HCT116 (cell line): Measurements from ENCODE around the gene IPO8. TPM values are rescaled to one million over a fixed set of nuclear protein-coding genes. Genes with fewer than 3 reads are reported as not detected.

Experiments
- ATAC-seq: fragments of 200-7000 bp; cut with Tn5 transposase; 2 replicates; pipeline ENCODE4 v1.9.1; 2020; ENCODE audit warnings: mild to moderate bottlenecking, moderate library complexity
- BruUV-seq: library from RNA; stranded (reverse); fragments of 400-500 nt; replicated peaks from 2 replicates; lab custom pipeline; 2021; lab: Mats Ljungman, UMichigan
- CTCF ChIA-PET: fragments of 300-600 bp; sonication (Branson Sonifier 250); formaldehyde crosslinking; loops from one replicate; lab custom pipeline; 2021; ENCODE audit warnings: antibody characterized with exemption; lab: Charles Lee
- POLR2A ChIA-PET: fragments of 300-600, 350-600 bp; sonication (Branson Sonifier 250); formaldehyde crosslinking; loops from one replicate; lab custom pipeline; 2021; ENCODE audit warnings: antibody characterized with exemption; lab: Charles Lee
- RAD21 ChIA-PET, 2 experiments: fragments of 300-600 bp; sonication (Branson Sonifier 250); formaldehyde crosslinking; loops; one replicate each; lab custom pipeline; 2023; ENCODE audit warnings: low total read pairs in 2 of 2; ENCODE audit not compliant: uncharacterized antibody in 2 of 2, unreplicated experiment in 2 of 2, low non-redundant PET in 1 of 2; lab: Charles Lee
- DNase-seq: peaks from one replicate; pipeline ENCODE4 v3.0.0-alpha.2; 2010; ENCODE audit warnings: low read depth, low spot score
- H2AFZ ChIP-seq: fragments of 200-600 bp; shearing (Covaris generic), sonication (generic); 2 replicates; pipeline ENCODE4 v1.6.1; 2017; ENCODE audit warnings: low read depth, mixed run types, mixed read lengths, antibody characterized with exemption, low read length; ENCODE audit not compliant: poor library complexity, severe bottlenecking
- H3K27ac ChIP-seq: 2 replicates; pipeline ENCODE4 v1.5.1; 2012; ENCODE audit warnings: low read depth, low read length
- H3K27me3 ChIP-seq: fragments of 200-600 bp; sonication (generic); 2 replicates; pipeline ENCODE4 v1.6.1; 2016; ENCODE audit warnings: mixed run types, low read length, mixed read lengths; ENCODE audit not compliant: insufficient read depth
- H3K36me3 ChIP-seq, 2 experiments: fragments of 200-500 bp in 1 of 2; fragments of 200-600 bp in 1 of 2; sonication (Bioruptor generic) in 1 of 2; sonication (generic) in 1 of 2; 2 replicates each; pipeline versions ENCODE4 v1.5.1 to v1.6.1; 2014 to 2016; ENCODE audit warnings: low read length in 2 of 2, inconsistent platforms in 1 of 2, mixed read lengths in 1 of 2, mixed run types in 1 of 2; ENCODE audit not compliant: insufficient read depth in 2 of 2, control insufficient read depth in 1 of 2
- H3K4me1 ChIP-seq, 2 experiments: fragments of 200-600 bp in 1 of 2; sonication (generic) in 1 of 2; 2 replicates each; pipeline versions ENCODE4 v1.5.1 to v1.6.1; 2012 to 2017; ENCODE audit warnings: low read length in 2 of 2, inconsistent platforms in 1 of 2, mild to moderate bottlenecking in 1 of 2, mixed read lengths in 1 of 2, mixed run types in 1 of 2, moderate library complexity in 1 of 2; ENCODE audit not compliant: insufficient read depth in 2 of 2, control insufficient read depth in 1 of 2
- H3K4me2 ChIP-seq: fragments of 200-600 bp; sonication (generic); 2 replicates; pipeline ENCODE4 v1.6.1; 2017; ENCODE audit warnings: mixed run types, low read length, mixed read lengths
- H3K4me3 ChIP-seq, 2 experiments: fragments of 200-600 bp in 1 of 2; sonication (generic) in 1 of 2; replicated peaks in 1 of 2; 2 replicates each; pipeline ENCODE4 v1.5.1; 2011 to 2016; ENCODE audit warnings: low read length in 2 of 2, control low read depth in 1 of 2, low read depth in 1 of 2, mild to moderate bottlenecking in 1 of 2, mixed read lengths in 1 of 2, mixed run types in 1 of 2
- H3K79me2 ChIP-seq: fragments of 200-600 bp; sonication (generic); 2 replicates; pipeline ENCODE4 v1.6.1; 2017; ENCODE audit warnings: mild to moderate bottlenecking, mixed run types, low read length, moderate library complexity, mixed read lengths; ENCODE audit not compliant: insufficient read depth
- H3K9ac ChIP-seq: fragments of 200-600 bp; sonication (generic); 2 replicates; pipeline ENCODE4 v1.6.1; 2016; ENCODE audit warnings: low read length, mixed read lengths
- H3K9me2 ChIP-seq: fragments of 200-600 bp; sonication (generic), shearing (Covaris generic); 2 replicates; pipeline ENCODE4 v1.6.1; 2017; ENCODE audit warnings: mixed run types, mild to moderate bottlenecking, moderate library complexity; ENCODE audit not compliant: insufficient read depth
- H3K9me3 ChIP-seq, 2 experiments: fragments of 200-500 bp in 1 of 2; fragments of 200-600 bp in 1 of 2; sonication (Bioruptor generic) in 1 of 2; sonication (generic) in 1 of 2; 2 replicates each; pipeline ENCODE4 v1.6.1; 2014 to 2017; ENCODE audit warnings: low read length in 2 of 2, mixed read lengths in 2 of 2, inconsistent platforms in 1 of 2, low read depth in 1 of 2, mild to moderate bottlenecking in 1 of 2, mixed run types in 1 of 2, moderate library complexity in 1 of 2; ENCODE audit not compliant: control insufficient read depth in 1 of 2, insufficient read depth in 1 of 2
- H4K20me1 ChIP-seq: fragments of 200-600 bp; sonication (generic), shearing (Covaris generic); 2 replicates; pipeline ENCODE4 v1.6.1; 2017; ENCODE audit warnings: mixed run types, mild to moderate bottlenecking, moderate library complexity; ENCODE audit not compliant: insufficient read depth
- CBX3 ChIP-seq: IDR thresholded peaks from 2 replicates; pipeline ENCODE4 v1.6.1; 2012; ENCODE audit warnings: low read depth
- CTCF ChIP-seq, 3 experiments: fragments of 200-600 bp in 1 of 3; sonication (generic) in 1 of 3; IDR thresholded peaks in 2 of 3; conservative IDR thresholded peaks in 1 of 3; 2 replicates each; pipeline ENCODE4 v1.5.1; 2012 to 2017; ENCODE audit warnings: low read depth in 2 of 3, low read length in 2 of 3, antibody characterized with exemption in 1 of 3, borderline replicate concordance in 1 of 3, control low read depth in 1 of 3, mild to moderate bottlenecking in 1 of 3, mixed read lengths in 1 of 3, mixed run types in 1 of 3, moderate library complexity in 1 of 3; ENCODE audit not compliant: insufficient read depth in 1 of 3
- EGR1 ChIP-seq: IDR thresholded peaks from 2 replicates; pipeline ENCODE4 v1.6.1; 2012; ENCODE audit warnings: low read depth
- ELF1 ChIP-seq: IDR thresholded peaks from 2 replicates; pipeline ENCODE4 v1.6.1; 2012; ENCODE audit warnings: low read depth, borderline replicate concordance
- EZH2 ChIP-seq: fragments of 200-600 bp; sonication (generic); IDR thresholded peaks from 2 replicates; pipeline ENCODE4 v1.6.1; 2017; ENCODE audit warnings: antibody characterized with exemption, mixed run types
- POLR2AphosphoS5 ChIP-seq: IDR thresholded peaks from 2 replicates; pipeline ENCODE4 v1.6.1; 2011; ENCODE audit warnings: mild to moderate bottlenecking, low read depth, low read length, moderate library complexity
- TCF7L2 ChIP-seq: IDR thresholded peaks from 2 replicates; pipeline ENCODE4 v1.7.0; 2011; ENCODE audit warnings: borderline replicate concordance, inconsistent platforms; ENCODE audit not compliant: insufficient read depth, insufficient read length; ENCODE audit errors: extremely low read depth
- ZBTB33 ChIP-seq: IDR thresholded peaks from 2 replicates; pipeline ENCODE4 v1.6.1; 2011; ENCODE audit warnings: mild to moderate bottlenecking, low read length, moderate library complexity; ENCODE audit not compliant: insufficient replicate concordance; ENCODE audit errors: extremely low read depth
- intact Hi-C: fragments of 100-400 bp; cut with micrococcal nuclease; formaldehyde crosslinking; loops from 2 replicates; pipeline ENCODE4 v1.10.0; 2022
- total RNA-seq: library from RNA; stranded (reverse); gene quantifications from one replicate; pipeline ENCODE4 v1.2.1, GENCODE V29; 2021; ENCODE audit not compliant: unreplicated experiment

The IPO8 gene
- total RNA-seq, 1 experiment from 2014 or later: 41.4 TPM

GRCh38 chr12:30595742-30596141 lies 99.9 kb downstream of the IPO8 start:
- CTCF ChIA-PET: no interaction called here
- DNase-seq (no peak), ATAC-seq (no peak)
- no peaks in the 10 kb centered on the region; a peak in 1 of 4 replicates for H3K9me3 ChIP-seq
- intact Hi-C loops: no loop called here
- RAD21 ChIA-PET: no interaction called here
- no peaks in the 10 kb centered on the region for H4K20me1 ChIP-seq
- TF ChIP-seq CTCF (IDR thresholded peaks at IDR 0.05 in 2 of 3, conservative IDR thresholded peaks at IDR 0.05 in 1 of 3; ENCODE audit: borderline replicate concordance in 1 of 3, insufficient read depth in 1 of 3, low read depth in 2 of 3, low read length in 2 of 3): no peak
- no peak for TF ChIP-seq ZBTB33
- no peak for TF ChIP-seq TCF7L2
- no peak for TF ChIP-seq POLR2AphosphoS5
- no peak for TF ChIP-seq CBX3
- TF ChIP-seq ELF1: no peak
- no peak for TF ChIP-seq EGR1
- TF ChIP-seq EZH2: no peak
- H3K4me2 ChIP-seq: no peak overlapping the region
- POLR2A ChIA-PET: no interaction called here
- H3K4me1 ChIP-seq: no peaks in the 10 kb centered on the region
- no peak overlapping the region for H2AFZ ChIP-seq
- no peaks in the 10 kb centered on the region for H3K9me2 ChIP-seq
- H3K27ac ChIP-seq: no peak overlapping the region
- H3K79me2 ChIP-seq: no peaks in the 10 kb centered on the region
- H3K36me3 ChIP-seq: no peaks in the 10 kb centered on the region
- H3K9ac ChIP-seq: no peak overlapping the region
- no peaks in the 10 kb centered on the region for H3K27me3 ChIP-seq
- BruUV-seq: no TSS peak
- no peak overlapping the region for H3K4me3 ChIP-seq
